GM12892 (cell line): ENCODE measurements around the gene CBARP.
A peak's percentile ranks its signal among the peaks of the same experiment; 100 is the strongest.

Experiments
- POLR2A ChIP-seq: IDR thresholded peaks from 2 replicates; pipeline ENCODE4 v1.6.1; 2011; ENCODE audit warnings: low read depth, low read length, control low read depth
- POLR2AphosphoS5 ChIP-seq: IDR thresholded peaks from 2 replicates; pipeline ENCODE4 v1.6.1; 2011; ENCODE audit warnings: low read depth, low read length, control low read depth

- peak; percentile 45; the same call in 1 of the 2 replicates for TF ChIP-seq POLR2A
- no peak; the same call in 1 of the 2 replicates for TF ChIP-seq POLR2AphosphoS5
Measured at GRCh38 chr19:1251330-1252220, 13.8 kb upstream of the CBARP start.
